HPDE6-E6E7 (cell line): ENCODE results near the gene ZBTB16.

Source experiments
- DNase-seq: peaks from one replicate; pipeline ENCODE4 v3.0.0; 2011; ENCODE audit warnings: missing footprints; ENCODE audit errors: extremely low spot score

ZBTB16 gene

GRCh38 chr11:114063829-114064201 is 4.3 kb downstream of the ZBTB16 start:
- no peak for DNase-seq

- no peak for DNase-seq
Observed at GRCh38 chr11:114064216-114064615, 4.7 kb downstream of the ZBTB16 start.

GRCh38 chr11:114065094-114065493 is 5.6 kb downstream of the ZBTB16 start:
- DNase-seq: no peak

- DNase-seq: no peak
Observed at GRCh38 chr11:114066046-114066648, 6.6 kb downstream of the ZBTB16 start.

GRCh38 chr11:114068327-114068726 is 8.8 kb downstream of the ZBTB16 start:
- DNase-seq: no peak

- no peak for DNase-seq
Observed at GRCh38 chr11:114070464-114071139, 11.1 kb downstream of the ZBTB16 start.

DNA sequence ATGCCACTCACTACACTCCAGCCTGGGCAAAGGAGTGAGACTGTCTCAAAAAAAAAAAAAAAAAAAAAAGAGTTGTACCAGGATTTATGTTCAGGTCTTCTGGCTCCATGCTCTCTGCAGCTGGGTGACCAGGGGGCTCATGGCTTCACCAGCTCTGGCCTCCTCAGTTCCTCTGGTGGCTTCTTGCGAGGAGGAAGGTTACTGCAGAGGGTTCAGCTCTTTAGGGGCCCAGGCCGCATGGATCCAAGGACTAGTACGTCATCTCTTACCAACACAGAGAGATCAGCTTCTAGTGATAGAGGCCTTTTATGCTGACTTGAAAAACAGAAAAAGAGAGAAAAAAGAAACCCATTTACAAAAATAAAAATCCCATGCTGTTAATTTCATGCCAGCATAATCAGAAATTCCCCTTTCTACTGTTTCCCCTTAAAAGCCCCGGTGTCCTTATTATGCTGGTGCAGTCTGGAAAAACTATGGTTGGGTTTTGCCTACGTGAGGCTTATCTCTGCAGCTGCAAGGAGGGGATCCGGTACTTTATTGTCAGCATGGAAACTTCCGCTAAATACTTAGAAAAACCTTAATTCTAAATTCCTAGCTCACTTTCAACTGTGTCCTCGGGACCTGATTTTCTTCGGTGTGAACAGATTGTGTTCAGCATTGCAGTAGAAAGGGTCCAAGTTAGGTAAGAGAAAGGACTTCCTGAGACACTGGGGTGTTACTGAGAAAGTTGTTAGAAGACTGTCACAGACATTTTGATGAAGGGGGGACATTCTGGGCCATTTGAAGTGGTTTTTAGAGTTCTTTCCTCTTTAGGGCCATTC is 13.7 kb downstream of the ZBTB16 start:
- no peak for DNase-seq

- DNase-seq: no peak
Observed at GRCh38 chr11:114073828-114074381, 14.4 kb downstream of the ZBTB16 start.

DNA sequence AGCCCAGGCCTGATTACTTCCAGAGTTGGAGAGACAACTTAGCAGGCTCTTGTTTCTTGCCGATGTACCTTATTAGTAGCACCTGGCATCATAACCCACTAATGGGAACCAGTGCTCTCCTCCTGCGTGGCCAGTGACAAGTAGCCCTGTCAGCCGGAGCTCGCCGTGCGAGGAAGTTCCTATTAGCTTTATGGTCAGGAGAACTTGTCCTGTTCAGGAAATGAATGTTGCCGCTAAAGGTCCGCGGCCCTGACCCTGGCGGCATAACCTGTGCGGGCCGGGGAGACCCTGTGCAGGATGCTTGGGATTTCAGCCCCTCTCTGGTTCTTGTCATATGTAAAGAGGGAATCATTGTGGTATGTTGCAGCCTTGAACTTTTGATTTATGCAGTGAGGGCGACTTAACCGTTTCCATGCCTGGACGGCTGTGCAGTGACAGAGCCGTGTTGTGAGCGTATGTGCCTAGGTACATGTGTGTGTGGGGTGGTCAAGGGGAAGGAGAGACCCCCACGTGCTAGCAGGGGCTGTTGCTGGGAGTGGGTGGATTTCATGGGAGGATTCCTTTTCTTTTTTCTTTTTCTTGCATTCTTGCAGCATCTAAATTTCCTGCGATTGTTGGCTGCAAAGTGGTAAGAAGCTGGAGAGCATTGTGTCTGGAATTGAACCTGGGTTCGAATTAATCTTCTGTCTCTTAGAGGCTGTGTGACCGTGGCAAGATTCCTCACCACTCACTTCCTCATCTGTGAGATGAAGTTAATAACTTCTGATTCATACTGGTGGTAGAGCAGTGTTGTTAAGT is 15.2 kb downstream of the ZBTB16 start:
- no peak for DNase-seq

DNA sequence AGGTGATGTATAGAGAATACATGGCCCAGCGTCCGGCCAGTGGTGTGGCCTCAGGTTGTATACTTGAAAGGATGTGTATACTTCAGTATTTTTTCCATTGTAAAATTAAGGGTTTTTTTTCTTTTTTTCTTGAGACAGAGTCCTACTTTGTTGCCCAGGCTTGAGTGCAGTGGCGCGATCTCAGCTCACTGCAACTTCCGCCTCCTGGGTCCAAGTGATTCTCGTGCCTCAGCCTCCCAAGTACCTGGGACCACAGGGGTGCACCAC is 15.8 kb downstream of the ZBTB16 start:
- no peak for DNase-seq

DNA sequence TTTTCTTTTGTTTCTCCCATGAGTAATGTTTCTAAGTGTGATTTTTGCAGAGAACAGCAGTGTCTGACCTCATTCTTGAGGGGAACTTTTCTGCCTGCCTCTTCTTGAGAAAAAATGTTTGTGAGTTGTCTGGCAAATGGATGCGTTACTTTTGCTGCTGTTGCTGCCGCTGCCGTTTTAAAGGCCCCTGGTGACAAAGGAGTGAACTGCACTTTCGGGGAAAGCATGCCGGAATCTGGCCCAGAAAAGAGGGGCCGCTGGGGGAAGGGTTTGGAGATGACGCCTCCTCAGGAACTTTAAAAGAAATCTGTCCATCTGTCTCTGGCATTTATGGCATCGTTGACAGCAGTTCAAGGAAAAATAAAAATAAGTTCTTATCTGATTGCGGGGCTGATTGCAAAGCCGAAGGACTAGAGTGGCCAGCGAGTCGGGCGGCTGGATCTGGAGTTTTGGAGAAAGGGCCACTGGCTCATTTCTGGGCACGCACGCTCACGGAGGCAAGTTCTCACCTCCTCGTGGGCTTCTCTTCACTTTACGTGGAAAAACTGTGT is 16.5 kb downstream of the ZBTB16 start:
- DNase-seq: no peak

GRCh38 chr11:114076921-114077331 is 17.4 kb downstream of the ZBTB16 start:
- DNase-seq: no peak

DNA sequence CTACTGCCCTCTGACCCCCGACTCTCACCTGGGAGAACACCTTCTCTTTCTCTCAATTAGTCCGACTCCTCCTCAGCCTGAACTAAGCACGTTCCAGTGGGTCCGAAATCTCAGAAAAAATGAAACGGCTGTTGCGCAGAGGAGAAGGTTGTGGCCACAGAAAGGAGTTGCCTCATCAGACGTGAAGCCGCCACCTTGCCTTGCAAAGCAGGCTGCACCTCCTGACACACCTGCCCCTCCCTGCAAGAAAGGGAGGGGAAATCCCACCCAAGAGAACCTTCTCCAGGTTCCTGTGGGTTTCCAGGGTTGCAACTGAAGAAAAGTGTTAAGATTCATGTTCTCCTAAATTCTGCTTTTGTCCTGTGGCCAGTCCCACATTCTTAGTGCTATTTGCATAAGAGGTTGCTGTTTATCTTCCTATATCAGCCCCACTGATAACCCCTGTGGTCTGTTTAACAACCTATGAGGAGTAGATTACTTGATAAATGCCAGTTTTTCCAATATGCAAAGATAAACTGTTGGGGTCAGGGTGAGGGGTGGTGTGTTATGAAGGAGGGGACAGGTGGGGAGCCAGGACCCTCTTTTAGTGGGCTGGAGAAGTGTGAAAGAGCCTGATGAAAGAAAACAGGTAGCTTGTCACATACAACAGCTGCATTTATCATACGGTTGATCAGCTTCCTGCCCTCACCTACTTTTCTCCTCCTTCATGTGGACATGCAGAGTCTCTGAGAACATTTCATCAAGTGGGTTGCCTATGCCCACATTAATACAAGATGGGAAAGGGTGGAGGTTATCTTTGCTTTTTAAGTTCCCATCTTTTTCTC is 18.2 kb downstream of the ZBTB16 start:
- no peak for DNase-seq

DNA sequence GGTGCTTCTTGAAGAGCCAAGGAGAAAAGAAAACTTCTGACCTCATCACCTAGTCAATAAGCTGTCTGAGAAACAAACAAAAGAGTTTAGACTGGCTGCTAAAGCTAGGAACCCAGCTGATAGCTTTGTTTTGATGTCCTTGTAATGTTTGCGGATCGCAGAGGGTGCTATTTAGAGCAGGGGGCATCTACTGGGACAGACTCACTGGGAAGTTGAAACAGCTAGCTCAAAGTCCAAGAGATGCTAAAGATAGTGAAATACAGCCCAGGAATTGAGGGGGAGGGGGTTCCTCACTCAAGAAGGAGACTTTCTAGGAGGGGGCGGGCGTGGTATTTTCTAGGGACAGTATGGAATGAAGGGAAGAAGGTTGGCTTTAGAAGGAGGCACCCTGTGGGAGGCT is 18.9 kb downstream of the ZBTB16 start:
- no peak for DNase-seq

GRCh38 chr11:114079511-114080065 is 20.1 kb downstream of the ZBTB16 start:
- no peak for DNase-seq

GRCh38 chr11:114080219-114080618 is 20.7 kb downstream of the ZBTB16 start:
- DNase-seq: no peak

DNA sequence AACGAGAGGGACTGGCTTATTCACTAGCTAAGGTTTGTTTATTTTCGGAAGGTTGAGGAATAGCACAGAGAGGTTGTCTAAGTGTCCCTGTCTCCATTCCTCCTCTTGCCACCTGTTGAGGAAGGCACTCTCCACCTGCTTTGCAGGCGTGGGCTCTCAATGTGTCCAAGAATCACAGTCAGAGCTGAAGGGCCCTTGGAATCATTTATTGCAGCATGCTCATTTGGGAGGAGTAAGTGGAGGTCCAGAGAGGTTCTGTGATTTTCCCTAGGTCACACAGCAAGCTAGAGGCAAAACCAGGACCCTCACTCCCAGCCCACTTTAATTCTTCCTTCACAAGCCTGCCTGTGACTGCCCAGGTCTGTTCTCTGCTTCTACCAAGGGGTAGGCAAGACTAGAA is 21.3 kb downstream of the ZBTB16 start:
- no peak for DNase-seq

GRCh38 chr11:114081641-114082414 is 22.3 kb downstream of the ZBTB16 start:
- no peak for DNase-seq

DNA sequence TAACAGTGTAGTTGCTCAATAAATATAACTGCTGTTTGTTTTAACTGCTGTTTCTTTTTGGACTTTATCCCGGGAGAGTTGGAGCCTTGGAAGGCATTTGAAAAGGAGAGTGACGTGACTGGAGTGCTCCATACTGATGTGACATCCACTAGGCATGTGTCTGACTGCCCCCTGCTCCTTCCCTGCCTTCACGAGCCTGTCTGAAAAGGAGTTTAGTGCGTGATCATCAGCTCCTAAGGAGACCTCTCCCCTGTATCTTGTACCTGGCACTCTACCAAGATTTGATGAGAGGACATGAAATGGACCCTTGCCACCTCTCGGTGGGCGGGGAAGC is 22.9 kb downstream of the ZBTB16 start:
- no peak for DNase-seq

GRCh38 chr11:114082767-114083181 is 23.3 kb downstream of the ZBTB16 start:
- no peak for DNase-seq
